Psoas muscle (tissue), 8 donors: ENCODE results near the gene TUBB1. TPM values are rescaled to one million over a fixed set of nuclear protein-coding genes. Genes with fewer than 3 reads are reported as not detected.

Source experiments
- ATAC-seq, 4 donors: fragments of 200-7000 bp; cut with Tn5 transposase; one replicate each; pipeline ENCODE4 v1.9.1; 2020; ENCODE audit warnings: moderate library complexity in 3 of 4, mild to moderate bottlenecking in 2 of 4
- DNase-seq, 2 donors: peaks; one replicate each; pipeline ENCODE4 v3.0.0-alpha.2; 2020
- H3K27ac ChIP-seq: fragments of 200-600 bp; one replicate; pipeline ENCODE4 v1.8.0; 2022
- H3K27me3 ChIP-seq, 3 donors: fragments of 200-600 bp in 1 of 3; one replicate each; pipeline versions ENCODE4 v1.6.1 to v1.8.0; 2013 to 2022; ENCODE audit warnings: low read length in 2 of 3, mild to moderate bottlenecking in 2 of 3, moderate library complexity in 1 of 3; ENCODE audit not compliant: insufficient read depth in 3 of 3
- H3K36me3 ChIP-seq, 2 donors: fragments of 200-600 bp in 1 of 2; one replicate each; pipeline versions ENCODE4 v1.6.1 to v1.8.0; 2013 to 2022; ENCODE audit warnings: low read depth in 1 of 2, mild to moderate bottlenecking in 1 of 2, moderate library complexity in 1 of 2; ENCODE audit not compliant: insufficient read depth in 1 of 2
- H3K4me1 ChIP-seq: fragments of 200-600 bp; one replicate; pipeline ENCODE4 v1.8.0; 2022
- H3K4me3 ChIP-seq: fragments of 200-600 bp; one replicate; pipeline ENCODE4 v1.8.0; 2022; ENCODE audit warnings: mild to moderate bottlenecking
- H3K9me3 ChIP-seq: fragments of 200-600 bp; one replicate; pipeline ENCODE4 v1.8.0; 2022
- WGBS, 3 donors: extraction: QIAGEN DNeasy Blood & Tissue Kit; methylation state at CpG; one replicate each; pipeline versions ENCODE4 v1.1.6 to v1.1.7; 2013; 5-methylcytosine and 5-hydroxymethylcytosine counted together
- intact Hi-C, 2 donors: fragments of 100-400 bp; cut with DNase I; formaldehyde crosslinking; loops; one replicate each; pipeline versions ENCODE4 v1.11.0 to v1.14.2; 2022
- polyA plus RNA-seq, 3 donors: library from polyadenylated mRNA; stranded (reverse); fragments of 200-250 nt; gene quantifications; one replicate each; pipeline ENCODE4 v1.2.3, GENCODE V29; 2013
- total RNA-seq, 4 donors: library from RNA; stranded (reverse); fragmentation: NEBNext Ultra II Directional in 2 of 4; extraction: Animal tissue kit (Norgen Biotek cat#: 25700) in 2 of 4; gene quantifications; one replicate each; pipeline versions ENCODE4 v1.2.1 to v1.2.4, GENCODE V29; 2021 to 2023
- TF ChIP-seq, protein P1 (sequence below): fragments of 200-600 bp; IDR thresholded peaks from one replicate; pipeline ENCODE4 v1.8.0; 2022; ENCODE audit warnings: antibody characterized with exemption
- donor health status: healthy with polysubstance abuse.
- donor health status: DM: no; HTN: no; CAD: no; lungs with moderate emphysema.
- donor health status: Bipolar disorder and iron deficiency.
- donor health status: healthy.
- donor health status: DM: yes; HTN: yes; CAD: no.
- donor health status: DM: no; HTN: no; CAD: no.
- donor health status: DM: no; HTN: no; CAD: no.
- donor health status: DM: yes; HTN: yes; CAD: no.

TUBB1 gene
- total and polyA plus RNA-seq, 7 donors = 0.03 to 0.32 (median 0.12) TPM; not detected in 1

DNA sequence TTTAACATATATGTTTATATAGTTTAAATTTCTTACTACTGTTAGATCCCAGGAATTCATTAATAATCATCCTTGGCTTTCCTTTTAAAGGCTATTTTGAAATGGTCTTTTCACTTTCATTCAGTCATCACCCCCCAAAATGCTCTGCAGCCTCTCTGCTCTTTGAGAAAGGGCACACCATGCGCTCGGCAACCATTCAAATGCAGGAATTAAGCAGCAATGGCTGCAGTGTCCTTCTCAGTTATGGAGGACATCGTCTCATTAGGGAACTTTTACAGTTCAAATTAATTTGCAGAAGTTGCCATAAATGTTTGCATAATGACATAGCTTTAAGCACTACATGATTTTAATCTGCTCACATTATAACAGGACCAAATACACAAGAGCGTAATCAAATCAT is 6.3 kb downstream of the TUBB1 start:
- intact Hi-C loops = no loop called here
- DNase-seq (no peak), ATAC-seq (no peak)
- TF ChIP-seq, protein P1, sequence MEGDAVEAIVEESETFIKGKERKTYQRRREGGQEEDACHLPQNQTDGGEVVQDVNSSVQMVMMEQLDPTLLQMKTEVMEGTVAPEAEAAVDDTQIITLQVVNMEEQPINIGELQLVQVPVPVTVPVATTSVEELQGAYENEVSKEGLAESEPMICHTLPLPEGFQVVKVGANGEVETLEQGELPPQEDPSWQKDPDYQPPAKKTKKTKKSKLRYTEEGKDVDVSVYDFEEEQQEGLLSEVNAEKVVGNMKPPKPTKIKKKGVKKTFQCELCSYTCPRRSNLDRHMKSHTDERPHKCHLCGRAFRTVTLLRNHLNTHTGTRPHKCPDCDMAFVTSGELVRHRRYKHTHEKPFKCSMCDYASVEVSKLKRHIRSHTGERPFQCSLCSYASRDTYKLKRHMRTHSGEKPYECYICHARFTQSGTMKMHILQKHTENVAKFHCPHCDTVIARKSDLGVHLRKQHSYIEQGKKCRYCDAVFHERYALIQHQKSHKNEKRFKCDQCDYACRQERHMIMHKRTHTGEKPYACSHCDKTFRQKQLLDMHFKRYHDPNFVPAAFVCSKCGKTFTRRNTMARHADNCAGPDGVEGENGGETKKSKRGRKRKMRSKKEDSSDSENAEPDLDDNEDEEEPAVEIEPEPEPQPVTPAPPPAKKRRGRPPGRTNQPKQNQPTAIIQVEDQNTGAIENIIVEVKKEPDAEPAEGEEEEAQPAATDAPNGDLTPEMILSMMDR = no peak
- Histone ChIP-seq H3K27ac (no peak overlapping the region), H3K4me3 (no peak overlapping the region), H3K27me3 (no peaks in the 10 kb centered on the region), H3K36me3 (peaks cover 10 to 83% of the 10 kb centered on the region in 2 donors), H3K9me3 (no peaks in the 10 kb centered on the region), H3K4me1 (peaks cover 24% of the 10 kb centered on the region)
- 70 to 93% (median 77%) methylated on average over 4 of the region's 4 CpGs for WGBS, 3 donors

DNA sequence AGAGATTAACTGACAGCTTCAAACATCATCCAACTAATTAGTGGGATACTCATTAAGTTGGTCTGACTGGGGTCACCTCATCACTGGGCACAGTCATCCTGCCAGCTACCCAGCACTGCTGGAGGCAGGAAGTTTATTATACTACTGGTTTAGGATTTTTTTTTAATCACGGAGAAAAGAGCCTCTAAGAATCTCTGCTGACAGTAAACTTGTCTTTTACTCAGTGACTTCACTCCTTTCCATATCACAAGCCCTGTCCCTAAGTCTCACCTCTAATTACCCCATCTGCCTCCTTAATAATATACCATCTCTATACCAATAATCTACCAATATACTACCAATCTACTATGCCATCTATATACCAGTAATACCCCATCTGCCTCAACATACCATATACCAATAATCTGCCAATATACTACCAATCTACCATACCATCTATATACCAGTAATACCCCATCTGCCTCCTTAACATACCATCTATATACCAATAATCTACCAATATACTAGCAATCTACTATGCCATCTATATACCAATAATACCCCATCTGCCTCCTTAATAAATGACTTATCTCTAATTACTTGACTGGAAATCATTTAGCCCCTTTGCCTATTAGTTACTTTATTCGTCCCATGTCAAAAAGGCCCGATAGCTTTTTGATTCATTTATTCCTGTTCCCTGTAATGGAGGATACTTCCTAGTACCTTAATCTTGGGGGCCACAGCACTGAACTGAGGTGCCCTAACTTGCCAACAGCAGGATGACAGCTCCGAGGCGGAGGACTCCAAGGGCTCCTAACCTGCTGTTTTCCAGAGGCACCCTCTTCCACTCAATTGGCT is 7.9 kb downstream of the TUBB1 start:
- H3K4me1 ChIP-seq = peaks cover 34% of the 10 kb centered on the region
- WGBS, 3 donors = 75 to 79% (median 78%) methylated on average over 5 of the region's 5 CpGs
- intact Hi-C loops = no loop called here
- no peaks in the 10 kb centered on the region for H3K27me3 ChIP-seq
- TF ChIP-seq, protein P1 = no peak
- peaks cover 10 to 89% of the 10 kb centered on the region in 2 donors for H3K36me3 ChIP-seq
- DNase-seq (no peak), ATAC-seq (no peak)
- no peak overlapping the region for H3K27ac ChIP-seq
- no peak overlapping the region for H3K4me3 ChIP-seq
- H3K9me3 ChIP-seq = no peaks in the 10 kb centered on the region

DNA sequence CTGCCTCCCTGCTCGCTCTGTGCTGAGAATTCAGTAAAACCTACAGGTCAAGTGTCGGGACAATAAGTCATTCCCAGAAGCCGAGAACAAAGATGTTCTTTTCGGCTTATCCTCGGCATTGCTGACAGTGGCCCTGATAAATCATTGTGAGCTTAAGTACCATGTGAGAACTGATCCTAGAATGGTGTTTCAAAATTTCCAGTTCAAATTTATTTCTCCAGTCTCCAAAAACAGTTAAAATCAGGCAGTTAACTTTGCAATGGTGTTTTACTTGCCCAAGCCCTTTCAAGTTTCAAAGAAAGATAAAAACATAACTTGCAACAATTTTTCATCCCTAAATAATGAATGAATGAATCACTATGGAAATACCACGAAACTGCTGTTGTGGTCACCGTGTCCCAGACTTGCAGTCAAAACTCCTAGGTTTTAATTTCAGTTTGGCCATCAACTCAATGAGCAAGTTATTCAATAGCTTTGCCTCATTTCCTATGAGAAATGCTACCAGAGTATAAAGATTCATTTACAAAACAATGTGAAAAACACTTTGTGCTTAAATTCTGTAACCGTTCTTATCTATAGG is 8.6 kb downstream of the TUBB1 start:
- Histone ChIP-seq H3K4me1 (peaks cover 34% of the 10 kb centered on the region), H3K27ac (no peak overlapping the region), H3K9me3 (no peaks in the 10 kb centered on the region)

DNA sequence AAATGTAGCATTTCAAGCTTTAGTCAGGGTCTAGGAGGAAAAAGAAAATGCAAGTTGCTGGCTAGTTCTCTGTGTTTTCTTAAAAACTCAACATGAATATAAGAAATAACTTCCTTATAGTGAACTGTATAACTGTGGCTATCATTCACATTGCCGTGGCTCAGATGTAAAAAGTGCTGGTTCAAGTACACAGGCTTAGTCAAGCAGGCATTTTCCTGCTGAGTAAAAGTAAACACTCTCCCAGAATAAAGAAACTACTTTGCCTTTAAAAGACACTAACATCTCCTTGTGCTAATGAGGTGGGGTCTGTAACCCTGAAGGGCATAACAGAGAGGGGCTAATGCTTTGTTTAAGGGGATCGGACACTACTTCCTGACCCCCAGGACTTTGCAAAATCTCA is 9.6 kb downstream of the TUBB1 start:
- Histone ChIP-seq H3K27ac (no peak overlapping the region), H3K9me3 (no peaks in the 10 kb centered on the region), H3K27me3 (no peaks in the 10 kb centered on the region), H3K4me3 (peak overlapping the region; percentile 2), H3K36me3 (peaks cover 9 to 77% of the 10 kb centered on the region in 2 donors), H3K4me1 (peaks cover 37% of the 10 kb centered on the region)
- TF ChIP-seq, protein P1 = no peak
- WGBS, 3 donors = 32 to 40% (median 39%) methylated on average over 2 of the region's 2 CpGs
- DNase-seq (no peak), ATAC-seq (no peak)
- intact Hi-C loops = no loop called here

More for the DNA sequence above, 8.6 kb downstream of the TUBB1 start:
- H3K27me3 ChIP-seq = no peaks in the 10 kb centered on the region
- intact Hi-C loops = no loop called here
- no peak overlapping the region for H3K4me3 ChIP-seq
- no peak for DNase-seq
- TF ChIP-seq, protein P1 = no peak
- 48 to 77% (median 60%) methylated on average over 8 of the region's 8 CpGs for WGBS, 3 donors
- ATAC-seq = no peak
- peaks cover 8 to 82% of the 10 kb centered on the region in 2 donors for H3K36me3 ChIP-seq
